GM12864 (cell line): ENCODE data around the gene PTPRT.

Experiments used
- DNase-seq: peaks from one replicate; pipeline ENCODE4 v3.0.0-alpha.2; 2011; ENCODE audit warnings: low read depth
- H3K4me3 ChIP-seq: 2 replicates; pipeline ENCODE4 v1.5.1; 2011; ENCODE audit warnings: mild to moderate bottlenecking, low read depth, low read length, control low read depth
- TF ChIP-seq, protein P1 (sequence below): IDR thresholded peaks from 2 replicates; pipeline ENCODE4 v1.5.1; 2011; ENCODE audit warnings: low read depth, mild to moderate bottlenecking, moderate library complexity, low read length, control low read depth, inconsistent platforms; ENCODE audit errors: missing control alignments

Gene PTPRT

DNA sequence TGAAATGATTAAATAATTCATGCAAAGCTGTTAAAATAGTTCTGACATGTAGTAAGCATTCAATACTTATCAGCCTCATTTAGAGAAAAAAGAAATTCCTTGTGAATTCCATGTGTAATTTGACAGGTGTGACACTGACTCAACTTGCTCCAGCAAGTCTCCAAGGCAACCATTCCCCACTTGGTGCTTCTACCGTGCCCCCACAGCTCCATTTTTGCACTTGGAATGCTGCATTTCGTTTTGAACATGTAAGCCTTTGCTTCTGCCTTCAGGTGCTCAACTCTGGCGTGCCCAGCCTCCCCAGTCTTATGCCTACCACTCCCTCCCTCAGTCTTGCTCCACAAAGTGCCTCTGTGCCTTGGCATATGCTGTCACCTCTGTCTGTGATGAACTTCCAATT, 810.9 kb downstream of the PTPRT start:
- TF ChIP-seq, protein P1, sequence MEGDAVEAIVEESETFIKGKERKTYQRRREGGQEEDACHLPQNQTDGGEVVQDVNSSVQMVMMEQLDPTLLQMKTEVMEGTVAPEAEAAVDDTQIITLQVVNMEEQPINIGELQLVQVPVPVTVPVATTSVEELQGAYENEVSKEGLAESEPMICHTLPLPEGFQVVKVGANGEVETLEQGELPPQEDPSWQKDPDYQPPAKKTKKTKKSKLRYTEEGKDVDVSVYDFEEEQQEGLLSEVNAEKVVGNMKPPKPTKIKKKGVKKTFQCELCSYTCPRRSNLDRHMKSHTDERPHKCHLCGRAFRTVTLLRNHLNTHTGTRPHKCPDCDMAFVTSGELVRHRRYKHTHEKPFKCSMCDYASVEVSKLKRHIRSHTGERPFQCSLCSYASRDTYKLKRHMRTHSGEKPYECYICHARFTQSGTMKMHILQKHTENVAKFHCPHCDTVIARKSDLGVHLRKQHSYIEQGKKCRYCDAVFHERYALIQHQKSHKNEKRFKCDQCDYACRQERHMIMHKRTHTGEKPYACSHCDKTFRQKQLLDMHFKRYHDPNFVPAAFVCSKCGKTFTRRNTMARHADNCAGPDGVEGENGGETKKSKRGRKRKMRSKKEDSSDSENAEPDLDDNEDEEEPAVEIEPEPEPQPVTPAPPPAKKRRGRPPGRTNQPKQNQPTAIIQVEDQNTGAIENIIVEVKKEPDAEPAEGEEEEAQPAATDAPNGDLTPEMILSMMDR, result no peak
- DNase-seq, result no peak
- H3K4me3 ChIP-seq, result no peak overlapping the region

GRCh38 chr20:42376131-42376530, 813.6 kb downstream of the PTPRT start:
- TF ChIP-seq, protein P1, result no peak

GRCh38 chr20:42373049-42373448, 816.7 kb downstream of the PTPRT start:
- H3K4me3 ChIP-seq, result no peak overlapping the region
- TF ChIP-seq, protein P1, result no peak
- no peak for DNase-seq

More at GRCh38 chr20:42376131-42376530, 813.6 kb downstream of the PTPRT start:
- DNase-seq, result no peak
- no peak overlapping the region for H3K4me3 ChIP-seq

GRCh38 chr20:42370075-42370474, 819.6 kb downstream of the PTPRT start:
- TF ChIP-seq, protein P1, result no peak
- H3K4me3 ChIP-seq, result no peak overlapping the region
- DNase-seq, result no peak

- no peak overlapping the region for H3K4me3 ChIP-seq
- no peak for DNase-seq
- TF ChIP-seq, protein P1, result no peak
Measured at GRCh38 chr20:42368910-42369309, 820.8 kb downstream of the PTPRT start.

DNA sequence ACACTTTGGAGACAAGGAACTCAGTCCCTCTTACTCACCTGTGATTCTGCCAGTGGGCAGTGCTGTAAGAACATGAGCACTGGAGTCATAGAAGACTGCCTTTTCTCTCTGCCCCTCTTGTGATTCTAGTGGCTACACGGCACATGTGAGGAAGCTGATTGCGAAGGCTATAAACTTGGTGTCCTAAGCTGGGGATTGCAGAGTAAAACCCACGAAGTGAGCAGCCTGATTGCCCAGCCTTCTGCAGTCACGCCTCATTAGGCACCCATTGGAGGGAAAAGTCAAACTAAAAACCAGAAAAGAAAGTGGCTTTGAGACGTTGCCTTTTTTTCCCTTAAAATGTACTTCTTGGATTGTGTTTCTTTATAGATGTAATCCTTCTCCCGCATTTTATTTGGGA, 823.1 kb downstream of the PTPRT start:
- DNase-seq, result no peak
- TF ChIP-seq, protein P1, result no peak

DNA sequence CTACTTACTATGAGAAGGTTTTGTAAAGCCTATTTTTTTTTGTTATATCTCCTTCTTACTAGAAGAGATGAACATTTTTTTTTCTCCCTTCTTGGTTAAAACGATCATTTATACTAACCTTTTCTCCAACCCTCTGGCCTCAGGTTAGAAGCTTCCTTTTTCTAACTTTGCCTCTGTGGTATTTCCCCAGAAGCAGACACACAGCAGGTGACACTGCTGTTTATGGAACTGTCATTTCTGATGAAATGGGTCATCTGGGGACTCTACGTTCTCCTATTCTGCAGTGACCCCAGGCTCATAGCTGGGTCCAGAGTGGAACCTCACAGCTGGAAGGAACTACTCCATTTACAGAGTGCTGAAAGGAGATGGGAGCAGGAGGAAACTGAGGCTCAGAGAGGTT, 825.3 kb downstream of the PTPRT start:
- no peak for DNase-seq
- H3K4me3 ChIP-seq, result no peak overlapping the region
- TF ChIP-seq, protein P1, result no peak

More for the DNA sequence above, 823.1 kb downstream of the PTPRT start:
- H3K4me3 ChIP-seq, result no peak overlapping the region
